ENCODE data around the gene ACTL8.

Gene ACTL8

DNA sequence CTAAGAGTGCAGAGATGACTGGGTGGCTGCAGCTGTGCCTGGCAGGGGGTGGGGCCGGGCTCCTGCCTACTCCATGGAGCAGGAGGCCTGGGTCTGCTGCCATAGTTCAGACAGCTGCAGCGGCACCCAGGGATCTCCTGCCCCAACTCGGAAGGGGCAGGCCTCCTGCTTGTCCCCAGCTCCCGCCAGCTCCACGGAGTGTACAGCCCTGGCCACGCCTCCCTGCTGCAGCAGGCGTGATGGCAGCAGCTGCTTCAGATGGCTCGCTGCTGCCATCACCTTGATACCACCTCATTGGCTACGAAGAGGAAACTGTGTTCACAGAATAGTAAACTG, 35.9 kb downstream of the ACTL8 start:
- TF ChIP-seq TAF1 (IDR thresholded peaks at IDR 0.05; ENCODE audit: borderline replicate concordance, insufficient read depth, low read length) (no peak), POLR2AphosphoS5 (IDR thresholded peaks at IDR 0.05; ENCODE audit: low read depth, low read length) (no peak), FOXP2 (optimal IDR thresholded peaks at IDR 0.05; ENCODE audit: borderline replicate concordance, extremely low read depth, extremely low read length, insufficient read depth) (no peak), SIN3A (IDR thresholded peaks at IDR 0.05; ENCODE audit: borderline replicate concordance, insufficient read depth, low read length) (no peak)
- TF ChIP-seq, protein P1, sequence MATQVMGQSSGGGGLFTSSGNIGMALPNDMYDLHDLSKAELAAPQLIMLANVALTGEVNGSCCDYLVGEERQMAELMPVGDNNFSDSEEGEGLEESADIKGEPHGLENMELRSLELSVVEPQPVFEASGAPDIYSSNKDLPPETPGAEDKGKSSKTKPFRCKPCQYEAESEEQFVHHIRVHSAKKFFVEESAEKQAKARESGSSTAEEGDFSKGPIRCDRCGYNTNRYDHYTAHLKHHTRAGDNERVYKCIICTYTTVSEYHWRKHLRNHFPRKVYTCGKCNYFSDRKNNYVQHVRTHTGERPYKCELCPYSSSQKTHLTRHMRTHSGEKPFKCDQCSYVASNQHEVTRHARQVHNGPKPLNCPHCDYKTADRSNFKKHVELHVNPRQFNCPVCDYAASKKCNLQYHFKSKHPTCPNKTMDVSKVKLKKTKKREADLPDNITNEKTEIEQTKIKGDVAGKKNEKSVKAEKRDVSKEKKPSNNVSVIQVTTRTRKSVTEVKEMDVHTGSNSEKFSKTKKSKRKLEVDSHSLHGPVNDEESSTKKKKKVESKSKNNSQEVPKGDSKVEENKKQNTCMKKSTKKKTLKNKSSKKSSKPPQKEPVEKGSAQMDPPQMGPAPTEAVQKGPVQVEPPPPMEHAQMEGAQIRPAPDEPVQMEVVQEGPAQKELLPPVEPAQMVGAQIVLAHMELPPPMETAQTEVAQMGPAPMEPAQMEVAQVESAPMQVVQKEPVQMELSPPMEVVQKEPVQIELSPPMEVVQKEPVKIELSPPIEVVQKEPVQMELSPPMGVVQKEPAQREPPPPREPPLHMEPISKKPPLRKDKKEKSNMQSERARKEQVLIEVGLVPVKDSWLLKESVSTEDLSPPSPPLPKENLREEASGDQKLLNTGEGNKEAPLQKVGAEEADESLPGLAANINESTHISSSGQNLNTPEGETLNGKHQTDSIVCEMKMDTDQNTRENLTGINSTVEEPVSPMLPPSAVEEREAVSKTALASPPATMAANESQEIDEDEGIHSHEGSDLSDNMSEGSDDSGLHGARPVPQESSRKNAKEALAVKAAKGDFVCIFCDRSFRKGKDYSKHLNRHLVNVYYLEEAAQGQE (IDR thresholded peaks at IDR 0.05; ENCODE audit: insufficient read depth in 1 of 2, low read depth in 2 of 2, low read length in 2 of 2), result no peak

DNA sequence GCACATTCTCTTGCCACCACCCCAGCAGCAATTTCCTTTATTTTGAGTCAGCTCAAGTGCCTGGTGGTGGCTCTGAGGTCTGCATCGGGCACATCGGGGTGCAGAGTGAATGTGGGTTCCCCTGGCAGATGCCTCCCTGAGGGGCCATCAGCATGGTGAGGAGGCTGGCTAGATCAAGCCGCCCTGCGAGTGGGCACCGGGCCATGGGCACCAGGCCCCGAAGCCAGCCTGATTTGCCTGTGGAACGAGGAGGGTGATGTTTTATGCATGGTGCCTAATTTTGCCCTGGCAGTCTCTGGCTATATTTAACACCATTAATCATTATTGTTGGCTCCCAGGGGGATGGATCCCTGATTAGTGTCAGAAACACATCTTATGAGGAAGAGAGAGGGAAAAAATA, 36.3 kb downstream of the ACTL8 start:
- TF ChIP-seq SIN3A (IDR thresholded peaks at IDR 0.05; ENCODE audit: borderline replicate concordance, insufficient read depth, low read length) (no peak), TAF1 (IDR thresholded peaks at IDR 0.05; ENCODE audit: borderline replicate concordance, insufficient read depth, low read length) (no peak), POLR2AphosphoS5 (IDR thresholded peaks at IDR 0.05; ENCODE audit: low read depth, low read length) (no peak), FOXP2 (optimal IDR thresholded peaks at IDR 0.05; ENCODE audit: borderline replicate concordance, extremely low read depth, extremely low read length, insufficient read depth) (no peak)
- TF ChIP-seq, protein P1 (IDR thresholded peaks at IDR 0.05; ENCODE audit: insufficient read depth in 1 of 2, low read depth in 2 of 2, low read length in 2 of 2), result no peak

DNA sequence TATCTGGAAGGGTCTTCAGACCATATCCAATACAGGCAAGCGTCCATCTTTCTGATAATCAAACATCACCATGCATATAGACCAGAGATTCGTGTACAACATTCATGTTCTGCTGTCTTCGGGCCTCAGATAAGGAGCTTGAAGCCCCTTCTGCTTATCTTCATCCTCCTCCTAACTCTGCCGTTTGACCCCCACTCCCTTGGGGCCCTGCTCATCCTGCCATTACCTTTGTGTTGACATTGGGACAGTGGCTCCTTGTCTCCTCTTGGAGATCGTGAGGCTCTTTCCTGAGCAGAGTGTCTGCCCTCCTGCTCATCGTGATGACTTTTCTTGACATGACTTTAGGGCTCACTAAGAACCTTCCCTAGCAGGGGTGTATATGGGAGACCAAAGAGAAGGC, 37.3 kb downstream of the ACTL8 start:
- no peak for TF ChIP-seq POLR2AphosphoS5 (IDR thresholded peaks at IDR 0.05; ENCODE audit: low read depth, low read length)

DNA sequence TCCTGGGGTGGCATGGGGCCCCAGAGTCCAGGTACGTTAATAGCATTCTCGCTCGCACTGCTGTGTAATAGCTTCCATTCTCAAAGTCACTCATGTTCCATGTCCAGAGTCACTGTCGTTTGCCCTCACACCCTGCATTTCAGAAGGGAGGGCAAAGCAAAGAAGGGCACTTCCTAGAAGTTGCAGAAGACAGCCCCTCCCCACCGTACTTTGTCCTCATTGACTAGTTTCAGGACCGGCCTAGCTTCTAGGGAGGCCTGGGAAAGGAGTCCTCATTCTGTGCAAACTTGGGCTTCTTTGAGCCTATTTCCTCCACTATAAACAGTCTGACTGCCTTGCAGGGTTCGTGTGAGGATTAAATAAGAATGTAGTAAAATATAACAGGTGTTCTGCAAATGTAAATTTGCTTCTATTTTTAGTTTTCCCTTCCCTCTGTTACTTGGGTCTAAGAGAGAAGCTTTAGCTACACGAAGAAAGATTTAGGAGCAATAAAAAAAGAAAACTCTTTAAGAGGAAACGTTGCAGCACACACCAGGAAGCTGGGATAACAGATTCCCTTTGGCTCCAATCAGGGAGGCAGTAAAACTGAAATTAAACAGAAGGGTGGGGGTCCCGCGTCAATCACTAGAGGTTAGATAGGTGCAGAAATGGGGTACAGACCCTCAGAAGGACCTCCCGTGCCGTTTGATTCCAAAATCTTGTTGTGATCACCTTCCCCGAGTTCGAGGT, 40.1 kb downstream of the ACTL8 start:
- TF ChIP-seq, protein P1 (IDR thresholded peaks at IDR 0.05; ENCODE audit: insufficient read depth in 1 of 2, low read depth in 2 of 2, low read length in 2 of 2), result no peak
- TF ChIP-seq SIN3A (IDR thresholded peaks at IDR 0.05; ENCODE audit: borderline replicate concordance, insufficient read depth, low read length) (no peak), POLR2AphosphoS5 (IDR thresholded peaks at IDR 0.05; ENCODE audit: low read depth, low read length) (no peak), TAF1 (IDR thresholded peaks at IDR 0.05; ENCODE audit: borderline replicate concordance, insufficient read depth, low read length) (no peak), FOXP2 (optimal IDR thresholded peaks at IDR 0.05; ENCODE audit: borderline replicate concordance, extremely low read depth, extremely low read length, insufficient read depth) (no peak)

DNA sequence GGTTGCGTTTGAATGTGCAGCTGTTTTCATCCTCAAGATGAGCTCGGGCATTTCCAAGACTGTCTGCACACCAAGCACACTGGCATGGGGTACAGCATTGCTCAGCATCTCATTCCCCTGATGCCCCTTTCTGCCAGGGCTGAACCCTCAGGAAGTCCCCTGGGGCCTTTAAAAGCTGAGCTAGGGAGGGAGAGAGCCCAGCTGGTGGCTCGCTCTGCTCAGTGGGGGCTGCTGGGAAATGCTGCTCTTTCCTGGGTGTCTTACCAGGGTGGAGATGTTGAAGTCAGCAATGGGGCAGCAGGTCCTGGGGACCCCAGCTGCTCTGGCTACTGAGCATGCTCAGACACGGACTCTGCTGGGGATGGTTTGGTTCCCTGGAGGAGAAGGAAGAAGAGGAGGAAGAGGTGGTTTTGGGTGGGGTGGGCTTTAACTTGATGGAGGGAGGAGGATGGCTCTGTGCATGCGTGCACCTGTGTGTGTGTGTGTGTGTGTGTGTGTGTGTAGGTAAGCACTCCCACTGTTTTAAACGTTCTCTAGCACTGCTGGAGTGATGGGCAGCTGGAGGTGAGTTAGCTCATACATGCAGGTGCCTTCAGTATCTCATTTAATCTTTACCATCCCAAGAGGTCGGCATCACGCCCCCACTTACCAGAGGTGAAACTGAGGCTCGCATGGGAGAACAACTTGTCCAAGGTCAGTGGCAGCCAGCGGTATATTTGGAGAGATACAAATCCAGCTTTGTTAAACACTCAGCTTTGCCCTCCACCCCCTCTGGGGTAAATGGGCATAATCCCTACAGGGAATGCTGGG, 40.9 kb downstream of the ACTL8 start:
- TF ChIP-seq FOXP2 (optimal IDR thresholded peaks at IDR 0.05; ENCODE audit: borderline replicate concordance, extremely low read depth, extremely low read length, insufficient read depth) (no peak), POLR2AphosphoS5 (IDR thresholded peaks at IDR 0.05; ENCODE audit: low read depth, low read length) (no peak), SIN3A (IDR thresholded peaks at IDR 0.05; ENCODE audit: borderline replicate concordance, insufficient read depth, low read length) (no peak), TAF1 (IDR thresholded peaks at IDR 0.05; ENCODE audit: borderline replicate concordance, insufficient read depth, low read length) (no peak)
- TF ChIP-seq, protein P1 (IDR thresholded peaks at IDR 0.05; ENCODE audit: insufficient read depth in 1 of 2, low read depth in 2 of 2, low read length in 2 of 2), result no peak

Data from PFSK-1 (cell line).